DOHH2 (cell line): ENCODE measurements around the gene PCDHA2.
"Not testable (repeated sequence)": the region's sequence is repeated elsewhere in the genome, so short reads cannot be mapped to it uniquely, and the experiment has no call there.

Experiments used
- H3F3A ChIP-seq: fragments of 200-600 bp; sonication (generic), shearing (Covaris generic); 2 replicates; pipeline ENCODE4 v1.6.0; 2016; ENCODE audit warnings: antibody characterized with exemption, mild to moderate bottlenecking; ENCODE audit not compliant: control insufficient read depth, insufficient read depth
- H3K27ac ChIP-seq: fragments of 200-600 bp; sonication (generic); 2 replicates; pipeline ENCODE4 v1.5.1; 2014; ENCODE audit warnings: low read depth, mild to moderate bottlenecking, low read length, moderate library complexity
- H3K27me3 ChIP-seq: fragments of 200-600 bp; sonication (generic); 2 replicates; pipeline ENCODE4 v1.6.1; 2014; ENCODE audit warnings: mild to moderate bottlenecking, low read length, mixed read lengths; ENCODE audit not compliant: control insufficient read depth
- H3K36me3 ChIP-seq: fragments of 200-600 bp; sonication (generic); 2 replicates; pipeline ENCODE4 v1.6.1; 2014; ENCODE audit warnings: mild to moderate bottlenecking, low read length, moderate library complexity, mixed read lengths; ENCODE audit not compliant: control insufficient read depth
- H3K4me1 ChIP-seq: fragments of 200-600 bp; sonication (generic); 2 replicates; pipeline ENCODE4 v1.6.1; 2014; ENCODE audit warnings: mild to moderate bottlenecking, low read length, mixed read lengths; ENCODE audit not compliant: control insufficient read depth
- H3K4me2 ChIP-seq: fragments of 200-600 bp; sonication (generic); 2 replicates; pipeline ENCODE4 v1.6.0; 2014; ENCODE audit warnings: mild to moderate bottlenecking, low read length, moderate library complexity
- H3K4me3 ChIP-seq: fragments of 200-600 bp; sonication (generic); 2 replicates; pipeline ENCODE4 v1.5.1; 2014; ENCODE audit warnings: mild to moderate bottlenecking, low read length, mixed read lengths
- H3K79me2 ChIP-seq: fragments of 200-600 bp; sonication (generic); 2 replicates; pipeline ENCODE4 v1.6.1; 2014; ENCODE audit warnings: mild to moderate bottlenecking, low read length, mixed read lengths; ENCODE audit not compliant: control insufficient read depth
- H3K9me2 ChIP-seq: fragments of 200-600 bp; sonication (generic); replicated peaks from 2 replicates; pipeline ENCODE4 v1.6.1; 2014; ENCODE audit warnings: mild to moderate bottlenecking, low read length, mixed read lengths; ENCODE audit not compliant: control insufficient read depth
- H3K9me3 ChIP-seq: fragments of 200-600 bp; sonication (generic); 2 replicates; pipeline ENCODE4 v1.6.1; 2014; ENCODE audit warnings: antibody characterized with exemption, low read length, mixed read lengths; ENCODE audit not compliant: control insufficient read depth, insufficient read depth
- H4K20me1 ChIP-seq: fragments of 200-600 bp; sonication (generic); 2 replicates; pipeline ENCODE4 v1.6.0; 2014; ENCODE audit warnings: low read depth, mild to moderate bottlenecking, antibody characterized with exemption, low read length, moderate library complexity; ENCODE audit not compliant: control insufficient read depth, insufficient read depth
- EZH2phosphoT487 ChIP-seq: fragments of 200-600 bp; sonication (generic); IDR thresholded peaks from 2 replicates; pipeline ENCODE4 v1.6.1; 2017; ENCODE audit warnings: borderline replicate concordance, mild to moderate bottlenecking, antibody characterized with exemption, low read length, moderate library complexity, mixed read lengths
- TF ChIP-seq, protein P1 (sequence below): fragments of 200-600 bp; sonication (generic); IDR thresholded peaks from one replicate; pipeline ENCODE4 v1.5.1; 2014; ENCODE audit warnings: antibody characterized with exemption, mild to moderate bottlenecking, low read depth, low read length; ENCODE audit not compliant: poor library complexity, severe bottlenecking

Gene PCDHA2

DNA sequence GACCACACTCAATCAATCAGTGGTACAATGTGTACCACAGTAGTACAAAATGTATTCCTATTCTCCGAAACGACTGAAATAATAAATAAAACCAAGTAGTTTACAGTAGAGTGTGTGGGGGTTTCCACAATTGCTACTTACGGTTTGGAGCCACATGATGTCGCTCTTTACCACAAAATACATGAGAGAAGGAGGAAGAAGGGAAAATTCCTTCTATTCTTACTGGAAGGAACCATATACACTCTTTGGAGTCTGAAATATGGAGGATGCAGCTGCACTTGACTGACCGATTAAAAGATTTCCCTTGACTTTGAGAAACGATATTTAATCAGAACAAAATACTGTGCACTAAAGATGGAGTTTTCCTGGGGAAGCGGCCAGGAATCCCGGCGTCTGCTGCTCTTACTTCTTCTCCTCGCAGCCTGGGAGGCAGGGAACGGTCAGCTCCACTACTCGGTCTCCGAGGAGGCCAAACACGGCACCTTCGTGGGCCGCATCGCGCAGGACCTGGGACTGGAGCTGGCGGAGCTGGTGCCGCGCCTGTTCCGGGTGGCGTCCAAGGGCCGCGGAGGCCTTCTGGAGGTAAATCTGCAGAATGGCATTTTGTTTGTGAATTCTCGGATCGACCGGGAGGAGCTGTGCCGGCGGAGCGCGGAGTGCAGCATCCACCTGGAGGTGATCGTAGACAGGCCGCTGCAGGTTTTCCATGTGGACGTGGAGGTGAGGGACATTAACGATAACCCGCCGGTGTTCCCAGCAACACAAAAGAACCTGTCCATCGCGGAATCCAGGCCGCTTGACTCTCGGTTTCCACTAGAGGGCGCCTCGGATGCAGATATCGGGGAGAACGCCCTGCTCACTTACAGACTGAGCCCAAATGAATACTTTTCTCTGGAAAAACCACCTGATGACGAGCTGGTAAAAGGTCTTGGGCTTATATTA lies 12.5 kb downstream of the PCDHA2 start, which contains the start of gene PCDHA4:
PCDHA4 (plus strand) TSS at position 235 of the 942 bp plus-strand sequence.
- H3K27me3 ChIP-seq, result no peaks in the 10 kb centered on the region
- H3K79me2 ChIP-seq, result no peaks in the 10 kb centered on the region
- H3K9me2 ChIP-seq, result no peaks in the 10 kb centered on the region
- no peak for TF ChIP-seq EZH2phosphoT487
- TF ChIP-seq, protein P1, sequence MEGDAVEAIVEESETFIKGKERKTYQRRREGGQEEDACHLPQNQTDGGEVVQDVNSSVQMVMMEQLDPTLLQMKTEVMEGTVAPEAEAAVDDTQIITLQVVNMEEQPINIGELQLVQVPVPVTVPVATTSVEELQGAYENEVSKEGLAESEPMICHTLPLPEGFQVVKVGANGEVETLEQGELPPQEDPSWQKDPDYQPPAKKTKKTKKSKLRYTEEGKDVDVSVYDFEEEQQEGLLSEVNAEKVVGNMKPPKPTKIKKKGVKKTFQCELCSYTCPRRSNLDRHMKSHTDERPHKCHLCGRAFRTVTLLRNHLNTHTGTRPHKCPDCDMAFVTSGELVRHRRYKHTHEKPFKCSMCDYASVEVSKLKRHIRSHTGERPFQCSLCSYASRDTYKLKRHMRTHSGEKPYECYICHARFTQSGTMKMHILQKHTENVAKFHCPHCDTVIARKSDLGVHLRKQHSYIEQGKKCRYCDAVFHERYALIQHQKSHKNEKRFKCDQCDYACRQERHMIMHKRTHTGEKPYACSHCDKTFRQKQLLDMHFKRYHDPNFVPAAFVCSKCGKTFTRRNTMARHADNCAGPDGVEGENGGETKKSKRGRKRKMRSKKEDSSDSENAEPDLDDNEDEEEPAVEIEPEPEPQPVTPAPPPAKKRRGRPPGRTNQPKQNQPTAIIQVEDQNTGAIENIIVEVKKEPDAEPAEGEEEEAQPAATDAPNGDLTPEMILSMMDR, result peak; percentile 59
- H3F3A ChIP-seq, result no peaks in the 10 kb centered on the region
- H3K27ac ChIP-seq, result no peak within 1 kb of the TSS
- no peaks in the 10 kb centered on the region for H4K20me1 ChIP-seq
- no peak within 1 kb of the TSS for H3K4me2 ChIP-seq
- no peak within 1 kb of the TSS for H3K4me3 ChIP-seq
- no peaks in the 10 kb centered on the region for H3K9me3 ChIP-seq
- H3K4me1 ChIP-seq, result no peaks in the 10 kb centered on the region
- H3K36me3 ChIP-seq, result no peaks in the 10 kb centered on the region

DNA sequence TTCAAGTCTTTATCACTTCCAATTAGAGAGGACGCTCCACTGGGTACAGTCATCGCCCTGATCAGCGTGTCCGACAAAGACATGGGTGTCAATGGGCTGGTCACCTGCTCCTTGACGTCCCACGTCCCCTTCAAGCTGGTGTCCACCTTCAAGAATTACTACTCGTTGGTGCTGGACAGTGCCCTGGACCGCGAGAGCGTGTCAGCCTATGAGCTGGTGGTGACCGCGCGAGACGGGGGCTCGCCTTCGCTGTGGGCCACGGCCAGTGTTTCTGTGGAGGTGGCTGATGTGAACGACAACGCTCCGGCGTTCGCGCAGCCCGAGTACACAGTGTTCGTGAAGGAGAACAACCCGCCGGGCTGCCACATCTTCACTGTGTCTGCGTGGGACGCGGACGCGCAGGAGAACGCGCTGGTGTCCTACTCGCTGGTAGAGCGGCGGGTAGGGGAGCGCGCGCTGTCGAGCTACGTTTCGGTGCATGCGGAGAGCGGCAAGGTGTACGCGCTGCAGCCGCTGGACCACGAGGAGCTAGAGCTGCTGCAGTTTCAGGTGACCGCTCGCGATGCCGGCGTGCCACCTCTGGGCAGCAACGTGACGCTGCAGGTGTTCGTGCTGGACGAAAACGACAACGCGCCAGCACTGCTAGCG lies 13.7 kb downstream of the PCDHA2 start:
- H3K27ac ChIP-seq, H3K4me2 ChIP-seq, H3K79me2 ChIP-seq, H3K27me3 ChIP-seq, H4K20me1 ChIP-seq, H3K4me3 ChIP-seq, H3K9me2 ChIP-seq, H3K4me1 ChIP-seq, H3K36me3 ChIP-seq, H3K9me3 ChIP-seq, H3F3A ChIP-seq: not testable (repeated sequence)

DNA sequence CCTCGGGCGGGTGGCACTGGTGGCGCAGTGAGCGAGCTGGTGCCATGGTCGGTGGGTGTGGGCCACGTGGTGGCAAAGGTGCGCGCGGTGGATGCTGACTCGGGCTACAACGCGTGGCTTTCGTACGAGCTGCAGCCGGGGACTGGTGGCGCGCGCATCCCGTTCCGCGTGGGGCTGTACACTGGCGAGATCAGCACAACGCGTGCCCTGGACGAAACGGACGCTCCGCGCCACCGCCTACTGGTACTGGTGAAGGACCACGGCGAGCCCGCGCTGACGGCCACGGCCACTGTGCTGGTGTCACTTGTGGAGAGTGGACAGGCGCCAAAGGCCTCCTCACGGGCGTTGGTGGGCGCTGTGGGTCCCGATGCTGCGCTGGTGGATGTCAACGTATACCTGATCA lies 14.2 kb downstream of the PCDHA2 start:
- TF ChIP-seq, protein P1, result no peak
- no peak for TF ChIP-seq EZH2phosphoT487
- H3K36me3 ChIP-seq, result no peaks in the 10 kb centered on the region
- no peak overlapping the region for H3K4me3 ChIP-seq
- H3K27me3 ChIP-seq, result no peaks in the 10 kb centered on the region
- H3K79me2 ChIP-seq, result no peaks in the 10 kb centered on the region
- H3K9me3 ChIP-seq, result no peaks in the 10 kb centered on the region
- no peaks in the 10 kb centered on the region for H3K9me2 ChIP-seq
- no peaks in the 10 kb centered on the region for H3F3A ChIP-seq
- no peaks in the 10 kb centered on the region for H3K4me1 ChIP-seq
- no peak overlapping the region for H3K27ac ChIP-seq
- no peaks in the 10 kb centered on the region for H4K20me1 ChIP-seq
- H3K4me2 ChIP-seq, result no peak overlapping the region
